ENCODE measurements around the gene EID3. TPM values are rescaled to one million over a fixed set of nuclear protein-coding genes. Genes with fewer than 3 reads are reported as not detected.

Gene EID3
- total and polyA plus RNA-seq, 2 donors (not counting 1 experiment from before 2014, with no cell fraction given) = 2.3 to 18.0 TPM

- H3K4me2 ChIP-seq (ENCODE audit: extremely low read depth, insufficient read depth, low read length) = no peak overlapping the region
- no peak overlapping the region for H3K9ac ChIP-seq (ENCODE audit: insufficient read depth, low read length)
- H3K9me3 ChIP-seq (ENCODE audit: control insufficient read depth, insufficient read depth, low read depth, low read length) = no peaks in the 10 kb centered on the region
- H3K27ac ChIP-seq (ENCODE audit: insufficient read depth, low read length) = no peak overlapping the region
- H3K79me2 ChIP-seq (ENCODE audit: control insufficient read depth, insufficient read depth, low read length) = peaks cover 12% of the 10 kb centered on the region
- H3K36me3 ChIP-seq (ENCODE audit: control insufficient read depth, insufficient read depth, low read length) = peaks cover 25% of the 10 kb centered on the region
- no peaks in the 10 kb centered on the region for H3K27me3 ChIP-seq (ENCODE audit: control insufficient read depth, insufficient read depth, low read length)
- no peaks in the 10 kb centered on the region for H3K4me1 ChIP-seq (ENCODE audit: control insufficient read depth, extremely low read depth, insufficient read depth, low read length)
- no peak for DNase-seq (ENCODE audit: low read depth in 2 of 2)
- no peak overlapping the region for H2AFZ ChIP-seq (ENCODE audit: low read length)
- TF ChIP-seq CTCF (conservative IDR thresholded peaks at IDR 0.05 in 1 of 2, IDR thresholded peaks at IDR 0.05 in 1 of 2; ENCODE audit: low read depth in 1 of 2, low read length in 2 of 2) (no peak), EZH2 (IDR thresholded peaks at IDR 0.05; ENCODE audit: low read length, missing control alignments) (no peak)
- H4K20me1 ChIP-seq (ENCODE audit: control insufficient read depth, extremely low read depth, insufficient read depth, low read length) = no peaks in the 10 kb centered on the region
- H3K4me3 ChIP-seq (replicated peaks in 1 of 4; ENCODE audit: control extremely low read depth in 1 of 4, insufficient read depth in 1 of 4, low read depth in 3 of 4, low read length in 4 of 4) = no peak overlapping the region
These were observed 47.8 kb downstream of the EID3 start for GRCh38 chr12:104351057-104351983.

- no peak overlapping the region for H3K9ac ChIP-seq (ENCODE audit: insufficient read depth, low read length)
- no peak overlapping the region for H2AFZ ChIP-seq (ENCODE audit: low read length)
- no peak overlapping the region for H3K27ac ChIP-seq (ENCODE audit: insufficient read depth, low read length)
- H3K9me3 ChIP-seq (ENCODE audit: control insufficient read depth, insufficient read depth, low read depth, low read length) = no peaks in the 10 kb centered on the region
- no peaks in the 10 kb centered on the region for H4K20me1 ChIP-seq (ENCODE audit: control insufficient read depth, extremely low read depth, insufficient read depth, low read length)
- no peak overlapping the region for H3K4me2 ChIP-seq (ENCODE audit: extremely low read depth, insufficient read depth, low read length)
- no peak overlapping the region for H3K4me3 ChIP-seq (replicated peaks in 1 of 4; ENCODE audit: control extremely low read depth in 1 of 4, insufficient read depth in 1 of 4, low read depth in 3 of 4, low read length in 4 of 4)
- H3K27me3 ChIP-seq (ENCODE audit: control insufficient read depth, insufficient read depth, low read length) = no peaks in the 10 kb centered on the region
- TF ChIP-seq CTCF (conservative IDR thresholded peaks at IDR 0.05 in 1 of 2, IDR thresholded peaks at IDR 0.05 in 1 of 2; ENCODE audit: low read depth in 1 of 2, low read length in 2 of 2) (no peak), EZH2 (IDR thresholded peaks at IDR 0.05; ENCODE audit: low read length, missing control alignments) (no peak)
- peaks cover 12% of the 10 kb centered on the region for H3K79me2 ChIP-seq (ENCODE audit: control insufficient read depth, insufficient read depth, low read length)
- peak in 1 of 2 donors; percentile 45 for DNase-seq (ENCODE audit: low read depth in 2 of 2)
- no peaks in the 10 kb centered on the region for H3K4me1 ChIP-seq (ENCODE audit: control insufficient read depth, extremely low read depth, insufficient read depth, low read length)
- peaks cover 25% of the 10 kb centered on the region for H3K36me3 ChIP-seq (ENCODE audit: control insufficient read depth, insufficient read depth, low read length)
These were observed 48.7 kb downstream of the EID3 start for GRCh38 chr12:104352106-104352713.

Data from fibroblast of lung (primary cell).